ENCODE results near the gene MACROD1.

- TF ChIP-seq CTCF (IDR thresholded peaks at IDR 0.05) (no peak), POLR2A (IDR thresholded peaks at IDR 0.05) (no peak)
These were observed 101.4 kb downstream of the MACROD1 start for GRCh38 chr11:64064374-64065140.

Data from adrenal gland (tissue), 5 donors.